Colonic mucosa (tissue), 4 donors: ENCODE data around the gene DSP. TPM values are rescaled to one million over a fixed set of nuclear protein-coding genes. Genes with fewer than 3 reads are reported as not detected.

Experiments used
- DNase-seq: peaks from one replicate; pipeline ENCODE4 v3.0.0-alpha.2; 2020
- H3K27ac ChIP-seq: fragments of 200-600 bp; one replicate; pipeline ENCODE4 v1.8.0; 2021
- H3K27me3 ChIP-seq: fragments of 200-600 bp; one replicate; pipeline ENCODE4 v1.8.0; 2021
- H3K36me3 ChIP-seq: fragments of 200-600 bp; one replicate; pipeline ENCODE4 v1.8.0; 2021
- H3K4me1 ChIP-seq: fragments of 200-600 bp; one replicate; pipeline ENCODE4 v1.8.0; 2021; ENCODE audit warnings: mild to moderate bottlenecking
- H3K4me3 ChIP-seq: fragments of 200-600 bp; one replicate; pipeline ENCODE4 v1.8.0; 2021
- H3K9ac ChIP-seq, 2 donors: one replicate each; pipeline ENCODE4 v1.7.0; 2013; ENCODE audit warnings: control low read depth in 2 of 2, low read depth in 2 of 2, low read length in 2 of 2
- H3K9me3 ChIP-seq: fragments of 200-600 bp; one replicate; pipeline ENCODE4 v1.8.0; 2021
- intact Hi-C: fragments of 100-400 bp; cut with DNase I; formaldehyde crosslinking; loops from one replicate; pipeline ENCODE4 v1.14.1; 2022
- total RNA-seq, 2 donors: library from RNA; stranded (reverse); fragmentation: NEBNext Ultra II Directional in 1 of 2; extraction: Animal tissue kit (Norgen Biotek cat#: 25700) in 1 of 2; gene quantifications; one replicate each; pipeline ENCODE4 v1.2.1, GENCODE V29; 2021
- TF ChIP-seq, protein P1 (sequence below): fragments of 200-600 bp; IDR thresholded peaks from one replicate; pipeline ENCODE4 v1.8.0; 2022; ENCODE audit warnings: antibody characterized with exemption, mild to moderate bottlenecking
- donor health status: healthy.
- donor health status: DM: no; HTN: no; CAD: no.
- donor health status: DM: no; HTN: no; CAD: no.

Gene DSP
- total RNA-seq, 2 donors from 2014 or later, result 201 to 250 TPM

DNA sequence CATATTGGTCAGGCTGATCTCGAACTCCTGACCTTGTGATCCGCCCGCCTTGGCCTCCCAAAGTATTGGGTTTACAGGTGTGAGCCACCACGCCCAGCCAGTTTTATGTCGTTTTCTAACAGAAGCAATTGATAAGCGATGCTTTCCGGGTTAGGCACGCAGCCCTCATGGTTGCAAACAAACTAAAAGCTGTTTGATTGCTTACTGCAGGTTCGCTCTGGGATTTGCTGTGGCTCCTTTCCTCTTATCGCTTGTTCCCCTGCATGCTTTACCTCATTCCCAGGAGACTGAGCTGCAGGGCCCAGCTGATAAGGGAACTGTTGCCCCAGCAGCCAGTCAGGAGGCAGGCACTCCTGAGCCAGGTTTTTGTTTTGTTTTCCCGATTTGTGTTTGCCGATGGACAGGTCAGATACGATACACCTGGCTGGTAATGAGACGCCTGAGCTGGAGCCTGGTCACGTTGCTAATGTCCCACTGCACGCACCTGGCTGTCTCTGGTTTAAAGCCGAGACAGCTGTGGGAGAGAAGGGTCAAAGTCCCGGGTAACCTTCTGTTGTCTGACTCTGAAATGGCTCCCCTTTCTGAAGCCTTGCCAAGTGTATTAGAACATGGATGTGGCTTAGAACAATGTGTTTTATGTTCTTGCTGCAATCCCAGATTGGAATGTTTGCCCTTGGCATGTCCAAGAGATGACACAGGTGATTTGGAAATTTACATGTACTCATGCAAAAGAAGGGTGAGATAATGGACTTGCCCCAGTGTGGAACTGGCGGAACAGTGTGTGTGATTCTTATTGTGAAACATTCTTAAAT, 19.9 kb downstream of the DSP start:
- Histone ChIP-seq H3K4me3 (no peak overlapping the region), H3K9ac (no peak overlapping the region), H3K9me3 (no peaks in the 10 kb centered on the region), H3K36me3 (peaks cover under 1% of the 10 kb centered on the region), H3K4me1 (no peaks in the 10 kb centered on the region), H3K27me3 (no peaks in the 10 kb centered on the region), H3K27ac (peak overlapping the region; percentile 78)
- TF ChIP-seq, protein P1, sequence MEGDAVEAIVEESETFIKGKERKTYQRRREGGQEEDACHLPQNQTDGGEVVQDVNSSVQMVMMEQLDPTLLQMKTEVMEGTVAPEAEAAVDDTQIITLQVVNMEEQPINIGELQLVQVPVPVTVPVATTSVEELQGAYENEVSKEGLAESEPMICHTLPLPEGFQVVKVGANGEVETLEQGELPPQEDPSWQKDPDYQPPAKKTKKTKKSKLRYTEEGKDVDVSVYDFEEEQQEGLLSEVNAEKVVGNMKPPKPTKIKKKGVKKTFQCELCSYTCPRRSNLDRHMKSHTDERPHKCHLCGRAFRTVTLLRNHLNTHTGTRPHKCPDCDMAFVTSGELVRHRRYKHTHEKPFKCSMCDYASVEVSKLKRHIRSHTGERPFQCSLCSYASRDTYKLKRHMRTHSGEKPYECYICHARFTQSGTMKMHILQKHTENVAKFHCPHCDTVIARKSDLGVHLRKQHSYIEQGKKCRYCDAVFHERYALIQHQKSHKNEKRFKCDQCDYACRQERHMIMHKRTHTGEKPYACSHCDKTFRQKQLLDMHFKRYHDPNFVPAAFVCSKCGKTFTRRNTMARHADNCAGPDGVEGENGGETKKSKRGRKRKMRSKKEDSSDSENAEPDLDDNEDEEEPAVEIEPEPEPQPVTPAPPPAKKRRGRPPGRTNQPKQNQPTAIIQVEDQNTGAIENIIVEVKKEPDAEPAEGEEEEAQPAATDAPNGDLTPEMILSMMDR, result no peak
- peak; percentile 88 for DNase-seq
- intact Hi-C loops, result no loop called here

DNA sequence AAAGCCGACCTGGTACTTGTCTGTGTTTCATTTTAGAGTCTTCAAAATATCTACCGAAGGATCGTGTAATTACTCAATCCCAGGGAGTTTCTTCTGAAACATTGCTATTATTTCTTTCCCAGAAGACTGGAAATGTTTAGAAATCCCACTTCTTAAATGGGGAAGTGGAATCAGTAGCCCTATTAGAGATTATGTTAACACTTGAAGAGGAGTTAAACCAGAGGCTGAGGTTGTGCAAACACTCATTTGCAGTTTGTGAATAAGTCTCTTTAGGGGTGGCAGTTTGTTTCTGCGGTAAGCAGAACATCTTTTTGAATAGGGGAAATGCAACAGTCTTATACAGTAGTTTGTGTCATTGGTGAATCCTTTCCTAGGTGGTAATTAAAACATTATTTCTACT, 21.3 kb downstream of the DSP start:
- no peak for DNase-seq
- H3K9ac ChIP-seq, result no peak overlapping the region
- peaks cover 5% of the 10 kb centered on the region for H3K36me3 ChIP-seq
- intact Hi-C loops, result no loop called here
- TF ChIP-seq, protein P1, result no peak
- H3K4me1 ChIP-seq, result no peaks in the 10 kb centered on the region
- H3K27me3 ChIP-seq, result no peaks in the 10 kb centered on the region
- H3K9me3 ChIP-seq, result no peaks in the 10 kb centered on the region
- no peak overlapping the region for H3K27ac ChIP-seq
- H3K4me3 ChIP-seq, result no peak overlapping the region

DNA sequence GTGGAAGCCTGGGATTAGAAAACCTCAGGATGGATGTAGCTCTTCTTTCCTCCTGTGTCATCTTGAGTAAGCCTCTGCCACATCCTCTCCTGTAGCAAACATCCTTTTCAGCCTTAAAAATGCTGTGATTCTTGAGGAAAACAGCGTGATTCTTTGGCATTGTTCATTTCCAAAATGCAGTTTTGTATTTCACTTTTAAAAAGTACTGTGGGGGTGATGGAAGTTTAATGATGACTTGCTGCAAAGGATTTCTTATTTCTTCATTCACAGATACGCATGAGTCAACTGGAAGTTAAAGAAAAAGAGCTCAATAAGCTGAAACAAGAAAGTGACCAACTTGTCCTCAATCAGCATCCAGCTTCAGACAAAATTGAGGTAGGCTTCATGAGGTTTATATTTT, 24.6 kb downstream of the DSP start:
- intact Hi-C loops, result no loop called here
- Histone ChIP-seq H3K27me3 (no peaks in the 10 kb centered on the region), H3K9ac (no peak overlapping the region), H3K27ac (no peak overlapping the region), H3K36me3 (peaks cover 13% of the 10 kb centered on the region), H3K4me3 (no peak overlapping the region), H3K4me1 (no peaks in the 10 kb centered on the region), H3K9me3 (no peaks in the 10 kb centered on the region)
- TF ChIP-seq, protein P1, result no peak
- DNase-seq, result no peak

DNA sequence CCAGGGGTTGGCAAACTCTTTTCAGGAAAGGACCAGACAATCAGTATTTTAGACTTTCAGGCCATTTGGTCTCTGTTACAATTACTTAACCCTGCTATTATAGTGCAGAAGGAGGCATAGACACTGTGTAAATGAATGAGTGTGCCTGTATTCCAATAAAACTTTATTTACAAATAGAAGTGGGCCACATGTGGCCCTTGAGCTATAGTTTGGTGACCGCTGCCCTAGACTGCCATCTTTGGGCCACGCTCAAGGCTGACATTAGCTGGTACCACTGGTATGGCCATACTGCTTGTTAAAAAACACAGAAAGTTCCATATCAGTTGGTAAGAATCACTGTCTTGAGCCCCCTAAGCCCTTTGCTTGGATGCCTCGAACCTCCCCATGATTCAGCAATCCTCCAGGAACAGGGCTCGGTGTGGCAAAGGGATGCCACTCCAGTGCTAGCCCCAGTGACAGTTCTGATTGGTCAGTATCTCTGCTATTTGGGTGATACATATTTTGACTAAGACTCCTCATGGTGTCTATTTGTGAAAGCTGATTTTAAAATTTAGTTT, 25.2 kb downstream of the DSP start:
- no peak for DNase-seq
- no peak overlapping the region for H3K27ac ChIP-seq
- H3K27me3 ChIP-seq, result no peaks in the 10 kb centered on the region
- TF ChIP-seq, protein P1, result no peak
- H3K9ac ChIP-seq, result no peak overlapping the region
- no peaks in the 10 kb centered on the region for H3K4me1 ChIP-seq
- H3K9me3 ChIP-seq, result no peaks in the 10 kb centered on the region
- H3K36me3 ChIP-seq, result peaks cover 13% of the 10 kb centered on the region
- intact Hi-C loops, result no loop called here
- H3K4me3 ChIP-seq, result no peak overlapping the region

DNA sequence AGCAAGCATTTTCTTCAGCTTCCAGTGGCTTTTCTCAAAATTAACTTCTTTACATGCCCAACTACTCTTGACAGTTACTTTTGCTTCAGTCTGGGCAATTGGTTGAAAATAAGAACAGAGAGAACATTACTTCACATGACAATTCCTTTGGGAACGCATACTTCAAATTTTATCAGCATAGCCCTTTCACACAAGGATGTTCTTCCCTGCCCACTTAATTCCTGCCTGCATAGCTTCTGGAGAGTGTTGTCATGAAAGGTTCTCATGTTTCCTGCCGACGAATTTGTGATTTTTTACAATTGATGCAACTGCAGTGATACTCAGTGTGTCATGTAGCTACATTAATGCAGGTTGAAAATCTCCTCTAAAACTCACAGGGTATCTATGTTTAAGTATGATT, 26.6 kb downstream of the DSP start:
- no peaks in the 10 kb centered on the region for H3K27me3 ChIP-seq
- intact Hi-C loops, result no loop called here
- peaks cover 13% of the 10 kb centered on the region for H3K36me3 ChIP-seq
- H3K27ac ChIP-seq, result no peak overlapping the region
- H3K9me3 ChIP-seq, result no peaks in the 10 kb centered on the region
- H3K4me3 ChIP-seq, result no peak overlapping the region
- H3K4me1 ChIP-seq, result no peaks in the 10 kb centered on the region
- DNase-seq, result no peak
- H3K9ac ChIP-seq, result no peak overlapping the region
- TF ChIP-seq, protein P1, result no peak
